ENCODE data around the gene HM13.
"Not testable (repeated sequence)": the region's sequence is repeated elsewhere in the genome, so short reads cannot be mapped to it uniquely, and the experiment has no call there.

HM13 gene

GRCh38 chr20:31581391-31581790 is 67.1 kb downstream of the HM13 start:
- H3K9me3 ChIP-seq (ENCODE audit: control insufficient read depth in 2 of 2, low read length in 2 of 2) = no peaks in the 10 kb centered on the region
- no peak overlapping the region for H3K4me3 ChIP-seq (ENCODE audit: low read length in 2 of 2)
- H3K27ac ChIP-seq (ENCODE audit: low read depth in 2 of 2, low read length in 2 of 2) = no peak overlapping the region
- H3K9ac ChIP-seq (ENCODE audit: low read depth in 1 of 2, low read length in 2 of 2) = no peak overlapping the region
- H3K27me3 ChIP-seq (ENCODE audit: control insufficient read depth in 2 of 2, insufficient read depth in 2 of 2, low read length in 2 of 2) = no peaks in the 10 kb centered on the region
- H3K36me3 ChIP-seq (ENCODE audit: control insufficient read depth in 2 of 2, insufficient read depth in 2 of 2, low read length in 2 of 2) = no peaks in the 10 kb centered on the region
- H3K4me1 ChIP-seq (ENCODE audit: control insufficient read depth in 2 of 2, insufficient read depth in 2 of 2, low read length in 2 of 2) = peaks cover 0 to under 1% of the 10 kb centered on the region in 2 donors

GRCh38 chr20:31587545-31588389 is 73.5 kb downstream of the HM13 start:
- H3K27me3 ChIP-seq (ENCODE audit: control insufficient read depth in 2 of 2, insufficient read depth in 2 of 2, low read length in 2 of 2) = no peaks in the 10 kb centered on the region
- H3K9ac ChIP-seq (ENCODE audit: low read depth in 1 of 2, low read length in 2 of 2) = peak overlapping the region; percentile 77 to 78
- H3K36me3 ChIP-seq (ENCODE audit: control insufficient read depth in 2 of 2, insufficient read depth in 2 of 2, low read length in 2 of 2) = no peaks in the 10 kb centered on the region
- H3K27ac ChIP-seq (ENCODE audit: low read depth in 2 of 2, low read length in 2 of 2) = peak overlapping the region; percentile 81 to 83
- peak overlapping the region; percentile 65 to 71 for H3K4me3 ChIP-seq (ENCODE audit: low read length in 2 of 2)
- H3K9me3 ChIP-seq (ENCODE audit: control insufficient read depth in 2 of 2, low read length in 2 of 2) = no peaks in the 10 kb centered on the region
- peaks cover 7 to 8% of the 10 kb centered on the region in 2 donors for H3K4me1 ChIP-seq (ENCODE audit: control insufficient read depth in 2 of 2, insufficient read depth in 2 of 2, low read length in 2 of 2)

GRCh38 chr20:31590717-31591225 is 76.5 kb downstream of the HM13 start:
- Histone ChIP-seq H3K27ac (ENCODE audit: low read depth in 2 of 2, low read length in 2 of 2) (peak overlapping the region; percentile 19 to 26), H3K27me3 (ENCODE audit: control insufficient read depth in 2 of 2, insufficient read depth in 2 of 2, low read length in 2 of 2) (no peaks in the 10 kb centered on the region), H3K4me1 (ENCODE audit: control insufficient read depth in 2 of 2, insufficient read depth in 2 of 2, low read length in 2 of 2) (peaks cover 26 to 35% of the 10 kb centered on the region in 2 donors), H3K9ac (ENCODE audit: low read depth in 1 of 2, low read length in 2 of 2) (peak overlapping the region in 1 of 2 donors; percentile 0), H3K36me3 (ENCODE audit: control insufficient read depth in 2 of 2, insufficient read depth in 2 of 2, low read length in 2 of 2) (no peaks in the 10 kb centered on the region), H3K4me3 (ENCODE audit: low read length in 2 of 2) (no peak overlapping the region), H3K9me3 (ENCODE audit: control insufficient read depth in 2 of 2, low read length in 2 of 2) (no peaks in the 10 kb centered on the region)

- no peaks in the 10 kb centered on the region for H3K9me3 ChIP-seq (ENCODE audit: control insufficient read depth in 2 of 2, low read length in 2 of 2)
- peak overlapping the region; percentile 26 to 44 for H3K4me3 ChIP-seq (ENCODE audit: low read length in 2 of 2)
- peak overlapping the region; percentile 93 to 96 for H3K27ac ChIP-seq (ENCODE audit: low read depth in 2 of 2, low read length in 2 of 2)
- no peaks in the 10 kb centered on the region for H3K36me3 ChIP-seq (ENCODE audit: control insufficient read depth in 2 of 2, insufficient read depth in 2 of 2, low read length in 2 of 2)
- peaks cover 24 to 44% of the 10 kb centered on the region in 2 donors for H3K4me1 ChIP-seq (ENCODE audit: control insufficient read depth in 2 of 2, insufficient read depth in 2 of 2, low read length in 2 of 2)
- peak overlapping the region; percentile 60 to 66 for H3K9ac ChIP-seq (ENCODE audit: low read depth in 1 of 2, low read length in 2 of 2)
- H3K27me3 ChIP-seq (ENCODE audit: control insufficient read depth in 2 of 2, insufficient read depth in 2 of 2, low read length in 2 of 2) = no peaks in the 10 kb centered on the region
These were observed 79.2 kb downstream of the HM13 start for GRCh38 chr20:31593221-31594001.

GRCh38 chr20:31594002-31594557 is 79.8 kb downstream of the HM13 start:
- Histone ChIP-seq H3K27me3 (ENCODE audit: control insufficient read depth in 2 of 2, insufficient read depth in 2 of 2, low read length in 2 of 2) (no peaks in the 10 kb centered on the region), H3K9me3 (ENCODE audit: control insufficient read depth in 2 of 2, low read length in 2 of 2) (no peaks in the 10 kb centered on the region), H3K36me3 (ENCODE audit: control insufficient read depth in 2 of 2, insufficient read depth in 2 of 2, low read length in 2 of 2) (no peaks in the 10 kb centered on the region), H3K9ac (ENCODE audit: low read depth in 1 of 2, low read length in 2 of 2) (peak overlapping the region; percentile 60 to 66), H3K27ac (ENCODE audit: low read depth in 2 of 2, low read length in 2 of 2) (peak overlapping the region; percentile 93 to 96), H3K4me3 (ENCODE audit: low read length in 2 of 2) (peak overlapping the region; percentile 44 to 48), H3K4me1 (ENCODE audit: control insufficient read depth in 2 of 2, insufficient read depth in 2 of 2, low read length in 2 of 2) (peaks cover 24 to 48% of the 10 kb centered on the region in 2 donors)

- Histone ChIP-seq H3K4me1 (ENCODE audit: control insufficient read depth in 2 of 2, insufficient read depth in 2 of 2, low read length in 2 of 2) (peaks cover 24 to 48% of the 10 kb centered on the region in 2 donors), H3K27me3 (ENCODE audit: control insufficient read depth in 2 of 2, insufficient read depth in 2 of 2, low read length in 2 of 2) (no peaks in the 10 kb centered on the region), H3K9ac (ENCODE audit: low read depth in 1 of 2, low read length in 2 of 2) (peak overlapping the region; percentile 65 to 66), H3K36me3 (ENCODE audit: control insufficient read depth in 2 of 2, insufficient read depth in 2 of 2, low read length in 2 of 2) (no peaks in the 10 kb centered on the region), H3K9me3 (ENCODE audit: control insufficient read depth in 2 of 2, low read length in 2 of 2) (no peaks in the 10 kb centered on the region), H3K27ac (ENCODE audit: low read depth in 2 of 2, low read length in 2 of 2) (peak overlapping the region; percentile 93 to 96), H3K4me3 (ENCODE audit: low read length in 2 of 2) (peak overlapping the region; percentile 44 to 48)
These were observed 80.5 kb downstream of the HM13 start for GRCh38 chr20:31594558-31595379.

- Histone ChIP-seq H3K27me3 (ENCODE audit: control insufficient read depth in 2 of 2, insufficient read depth in 2 of 2, low read length in 2 of 2) (no peaks in the 10 kb centered on the region), H3K4me1 (ENCODE audit: control insufficient read depth in 2 of 2, insufficient read depth in 2 of 2, low read length in 2 of 2) (peaks cover 24 to 48% of the 10 kb centered on the region in 2 donors), H3K27ac (ENCODE audit: low read depth in 2 of 2, low read length in 2 of 2) (peak overlapping the region; percentile 93 to 96), H3K4me3 (ENCODE audit: low read length in 2 of 2) (peak overlapping the region in 1 of 2 donors; percentile 48), H3K36me3 (ENCODE audit: control insufficient read depth in 2 of 2, insufficient read depth in 2 of 2, low read length in 2 of 2) (no peaks in the 10 kb centered on the region), H3K9ac (ENCODE audit: low read depth in 1 of 2, low read length in 2 of 2) (peak overlapping the region; percentile 65 to 66), H3K9me3 (ENCODE audit: control insufficient read depth in 2 of 2, low read length in 2 of 2) (no peaks in the 10 kb centered on the region)
These were observed 81.1 kb downstream of the HM13 start for GRCh38 chr20:31595380-31595653.

- H3K4me1 ChIP-seq (ENCODE audit: control insufficient read depth in 2 of 2, insufficient read depth in 2 of 2, low read length in 2 of 2) = peaks cover 24 to 48% of the 10 kb centered on the region in 2 donors
- H3K4me3 ChIP-seq (ENCODE audit: low read length in 2 of 2) = peak overlapping the region in 1 of 2 donors; percentile 48
- no peaks in the 10 kb centered on the region for H3K9me3 ChIP-seq (ENCODE audit: control insufficient read depth in 2 of 2, low read length in 2 of 2)
- no peaks in the 10 kb centered on the region for H3K36me3 ChIP-seq (ENCODE audit: control insufficient read depth in 2 of 2, insufficient read depth in 2 of 2, low read length in 2 of 2)
- peak overlapping the region; percentile 65 to 70 for H3K9ac ChIP-seq (ENCODE audit: low read depth in 1 of 2, low read length in 2 of 2)
- no peaks in the 10 kb centered on the region for H3K27me3 ChIP-seq (ENCODE audit: control insufficient read depth in 2 of 2, insufficient read depth in 2 of 2, low read length in 2 of 2)
- H3K27ac ChIP-seq (ENCODE audit: low read depth in 2 of 2, low read length in 2 of 2) = peak overlapping the region; percentile 93 to 96
These were observed 81.6 kb downstream of the HM13 start for GRCh38 chr20:31595654-31596411.

GRCh38 chr20:31596412-31596715 is 82.1 kb downstream of the HM13 start:
- H3K4me1 ChIP-seq (ENCODE audit: control insufficient read depth in 2 of 2, insufficient read depth in 2 of 2, low read length in 2 of 2) = peaks cover 24 to 48% of the 10 kb centered on the region in 2 donors
- peak overlapping the region in 1 of 2 donors; percentile 70 for H3K9ac ChIP-seq (ENCODE audit: low read depth in 1 of 2, low read length in 2 of 2)
- not testable (repeated sequence) for H3K27me3 ChIP-seq (ENCODE audit: control insufficient read depth in 2 of 2, insufficient read depth in 2 of 2, low read length in 2 of 2); H3K36me3 ChIP-seq (ENCODE audit: control insufficient read depth in 2 of 2, insufficient read depth in 2 of 2, low read length in 2 of 2); H3K9me3 ChIP-seq (ENCODE audit: control insufficient read depth in 2 of 2, low read length in 2 of 2)
- peak overlapping the region in 1 of 2 donors; percentile 2 for H3K4me3 ChIP-seq (ENCODE audit: low read length in 2 of 2)
- peak overlapping the region; percentile 93 to 96 for H3K27ac ChIP-seq (ENCODE audit: low read depth in 2 of 2, low read length in 2 of 2)
